OCI-LY7 (cell line): Measurements from ENCODE around the gene TRPM2. TPM values are rescaled to one million over a fixed set of nuclear protein-coding genes. Genes with fewer than 3 reads are reported as not detected.
"Not testable (repeated sequence)": the region's sequence is repeated elsewhere in the genome, so short reads cannot be mapped to it uniquely, and the experiment has no call there.

Experiments
- BruUV-seq: library from RNA; stranded (reverse); fragments of 400-500 nt; replicated peaks from 2 replicates; lab custom pipeline; 2021; lab: Mats Ljungman, UMichigan
- CTCF ChIA-PET: fragments of 300-600 bp; sonication (Branson Sonifier 250); formaldehyde crosslinking; loops from one replicate; lab custom pipeline; 2022; ENCODE audit warnings: antibody characterized with exemption; ENCODE audit not compliant: unreplicated experiment; lab: Charles Lee
- POLR2A ChIA-PET: fragments of 300-600 bp; sonication (Branson Sonifier 250); formaldehyde crosslinking; loops from one replicate; lab custom pipeline; 2022; ENCODE audit warnings: antibody characterized with exemption; lab: Charles Lee
- DNase-seq: peaks from one replicate; pipeline ENCODE4 v3.0.0-alpha.2; 2015; ENCODE audit warnings: low spot score
- H2AFZ ChIP-seq: fragments of 200-600 bp; sonication (generic), shearing (Covaris generic); 2 replicates; pipeline ENCODE4 v1.6.1; 2014; ENCODE audit warnings: mild to moderate bottlenecking, antibody characterized with exemption, low read length, moderate library complexity
- H3K27ac ChIP-seq: fragments of 200-600 bp; sonication (generic); 2 replicates; pipeline ENCODE4 v1.5.1; 2014; ENCODE audit warnings: mixed run types, low read depth, mild to moderate bottlenecking, moderate library complexity, low read length, inconsistent platforms; ENCODE audit not compliant: poor library complexity, severe bottlenecking
- H3K36me3 ChIP-seq: fragments of 200-600 bp; sonication (generic); 2 replicates; pipeline ENCODE4 v1.6.1; 2014; ENCODE audit warnings: mild to moderate bottlenecking, antibody characterized with exemption, low read length, moderate library complexity, mixed read lengths; ENCODE audit not compliant: insufficient read depth
- H3K4me1 ChIP-seq: fragments of 200-600 bp; sonication (generic); 2 replicates; pipeline ENCODE4 v1.5.1; 2014; ENCODE audit warnings: mild to moderate bottlenecking, low read length; ENCODE audit not compliant: insufficient read depth, poor library complexity, severe bottlenecking
- H3K4me2 ChIP-seq: fragments of 200-600 bp; sonication (generic); 2 replicates; pipeline ENCODE4 v1.6.1; 2014; ENCODE audit warnings: mild to moderate bottlenecking, low read length
- H3K4me3 ChIP-seq: fragments of 200-600 bp; sonication (generic); 2 replicates; pipeline ENCODE4 v1.5.1; 2014; ENCODE audit warnings: mild to moderate bottlenecking, low read depth, low read length; ENCODE audit not compliant: poor library complexity, severe bottlenecking
- H3K79me2 ChIP-seq: fragments of 200-600 bp; sonication (generic); 2 replicates; pipeline ENCODE4 v1.6.1; 2016; ENCODE audit warnings: low read depth, mild to moderate bottlenecking, low read length, moderate library complexity, mixed read lengths; ENCODE audit not compliant: insufficient read depth
- H3K9me2 ChIP-seq: fragments of 200-600 bp; sonication (generic); 2 replicates; pipeline ENCODE4 v1.6.1; 2016; ENCODE audit warnings: mild to moderate bottlenecking, low read length, mixed read lengths; ENCODE audit not compliant: insufficient read depth
- H3K9me3 ChIP-seq: fragments of 200-600 bp; sonication (generic); 2 replicates; pipeline ENCODE4 v1.6.1; 2014; ENCODE audit warnings: mild to moderate bottlenecking, mixed run types, low read length, mixed read lengths
- H4K20me1 ChIP-seq: fragments of 200-600 bp; sonication (generic); 2 replicates; pipeline ENCODE4 v1.6.1; 2014; ENCODE audit warnings: mild to moderate bottlenecking, antibody characterized with exemption, low read length, moderate library complexity, mixed read lengths; ENCODE audit not compliant: insufficient read depth
- EZH2phosphoT487 ChIP-seq: fragments of 200-600 bp; sonication (generic); IDR thresholded peaks from 2 replicates; pipeline ENCODE4 v1.6.1; 2018; ENCODE audit warnings: low read depth, borderline replicate concordance, mild to moderate bottlenecking, mixed run types, antibody characterized with exemption, low read length, moderate library complexity, mixed read lengths
- intact Hi-C: fragments of 100-400 bp; cut with micrococcal nuclease; formaldehyde crosslinking; loops from one replicate; pipeline ENCODE4 v1.10.0; 2022; ENCODE audit not compliant: unreplicated experiment
- total RNA-seq, 2 experiments: library from RNA; depleted of rRNA in 1 of 2; stranded (reverse); fragments of >200 nt in 1 of 2; shearing (Covaris generic) in 1 of 2; gene quantifications; 2 replicates each; pipeline ENCODE4 v1.2.3, GENCODE V29; 2014 to 2022
- TF ChIP-seq, protein P1 (sequence below): fragments of 200-600 bp; sonication (generic); conservative IDR thresholded peaks from 2 replicates; pipeline ENCODE4 v1.5.1; 2014; ENCODE audit warnings: mild to moderate bottlenecking, antibody characterized with exemption, low read length, moderate library complexity, mixed read lengths

Gene TRPM2
- total RNA-seq, 2 experiments from 2014 or later = 1.8 to 7.1 TPM

DNA sequence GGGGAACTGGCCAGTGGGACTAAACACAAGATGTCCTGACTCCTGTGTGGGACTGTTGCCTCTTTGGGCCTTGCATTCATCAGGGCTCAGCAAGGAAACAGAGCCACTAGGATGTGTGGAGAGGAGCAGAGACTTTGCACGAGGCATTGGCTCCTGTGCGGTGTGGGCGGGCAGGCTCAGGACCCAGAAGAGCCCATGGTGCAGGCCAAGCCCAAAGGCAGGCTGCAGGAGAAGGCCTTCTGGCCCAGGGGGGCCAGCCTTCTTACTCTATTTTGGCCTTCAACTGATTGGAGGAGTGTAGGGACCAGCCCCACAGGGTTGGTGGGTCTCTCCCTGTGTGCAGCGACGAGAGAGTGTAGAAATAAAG, 125.4 kb downstream of the TRPM2 start:
- ChIA-PET CTCF (no interaction called here), POLR2A (no interaction called here)
- no peak overlapping the region for H2AFZ ChIP-seq
- no peaks in the 10 kb centered on the region for H3K4me1 ChIP-seq
- DNase-seq = no peak
- intact Hi-C loops = no loop called here
- H3K9me2 ChIP-seq = no peaks in the 10 kb centered on the region
- no peaks in the 10 kb centered on the region for H3K79me2 ChIP-seq
- no peak for TF ChIP-seq EZH2phosphoT487
- TF ChIP-seq, protein P1, sequence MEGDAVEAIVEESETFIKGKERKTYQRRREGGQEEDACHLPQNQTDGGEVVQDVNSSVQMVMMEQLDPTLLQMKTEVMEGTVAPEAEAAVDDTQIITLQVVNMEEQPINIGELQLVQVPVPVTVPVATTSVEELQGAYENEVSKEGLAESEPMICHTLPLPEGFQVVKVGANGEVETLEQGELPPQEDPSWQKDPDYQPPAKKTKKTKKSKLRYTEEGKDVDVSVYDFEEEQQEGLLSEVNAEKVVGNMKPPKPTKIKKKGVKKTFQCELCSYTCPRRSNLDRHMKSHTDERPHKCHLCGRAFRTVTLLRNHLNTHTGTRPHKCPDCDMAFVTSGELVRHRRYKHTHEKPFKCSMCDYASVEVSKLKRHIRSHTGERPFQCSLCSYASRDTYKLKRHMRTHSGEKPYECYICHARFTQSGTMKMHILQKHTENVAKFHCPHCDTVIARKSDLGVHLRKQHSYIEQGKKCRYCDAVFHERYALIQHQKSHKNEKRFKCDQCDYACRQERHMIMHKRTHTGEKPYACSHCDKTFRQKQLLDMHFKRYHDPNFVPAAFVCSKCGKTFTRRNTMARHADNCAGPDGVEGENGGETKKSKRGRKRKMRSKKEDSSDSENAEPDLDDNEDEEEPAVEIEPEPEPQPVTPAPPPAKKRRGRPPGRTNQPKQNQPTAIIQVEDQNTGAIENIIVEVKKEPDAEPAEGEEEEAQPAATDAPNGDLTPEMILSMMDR = no peak
- no peaks in the 10 kb centered on the region for H4K20me1 ChIP-seq
- no peaks in the 10 kb centered on the region for H3K36me3 ChIP-seq
- BruUV-seq = no TSS peak
- H3K4me2 ChIP-seq = no peak overlapping the region
- no peak overlapping the region for H3K27ac ChIP-seq
- H3K9me3 ChIP-seq = no peaks in the 10 kb centered on the region
- no peak overlapping the region for H3K4me3 ChIP-seq

DNA sequence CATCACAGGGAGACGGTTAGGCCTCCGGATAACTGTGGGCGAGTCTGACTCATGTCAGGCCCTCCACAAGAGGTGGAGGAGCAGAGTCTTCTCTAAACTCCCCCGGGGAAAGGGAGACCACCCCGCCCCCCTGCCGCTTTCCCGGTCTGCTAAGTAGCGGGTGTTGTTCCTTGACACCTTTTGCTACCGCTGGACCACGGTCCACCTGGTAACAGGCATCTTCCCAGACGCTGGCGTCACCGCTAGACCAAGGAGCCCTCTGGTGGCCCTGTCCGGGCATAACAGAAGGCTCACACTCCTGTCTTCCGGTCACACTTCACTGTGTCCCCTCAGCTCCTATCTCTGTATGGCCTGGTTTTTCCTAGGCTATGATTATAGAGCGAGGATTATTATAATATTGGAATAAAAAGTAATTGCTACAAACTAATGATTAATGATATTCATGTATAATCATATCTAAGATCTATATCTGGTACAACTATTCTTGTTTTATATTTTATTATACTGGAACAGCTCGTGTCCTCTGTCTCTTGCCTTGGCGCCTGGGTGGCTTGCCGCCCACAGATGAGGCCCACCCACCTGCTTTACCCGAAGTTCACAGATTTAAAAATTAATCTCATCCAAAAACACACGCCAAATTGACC, 126.3 kb downstream of the TRPM2 start:
- H3K9me3 ChIP-seq, H3K4me1 ChIP-seq, H3K79me2 ChIP-seq, H3K4me2 ChIP-seq, H4K20me1 ChIP-seq, H2AFZ ChIP-seq, H3K9me2 ChIP-seq, BruUV-seq, H3K36me3 ChIP-seq, POLR2A ChIA-PET, H3K27ac ChIP-seq, intact Hi-C loops, H3K4me3 ChIP-seq, CTCF ChIA-PET: not testable (repeated sequence)
- DNase-seq = peak; percentile 18
- TF ChIP-seq, protein P1 = peak; percentile 62

DNA sequence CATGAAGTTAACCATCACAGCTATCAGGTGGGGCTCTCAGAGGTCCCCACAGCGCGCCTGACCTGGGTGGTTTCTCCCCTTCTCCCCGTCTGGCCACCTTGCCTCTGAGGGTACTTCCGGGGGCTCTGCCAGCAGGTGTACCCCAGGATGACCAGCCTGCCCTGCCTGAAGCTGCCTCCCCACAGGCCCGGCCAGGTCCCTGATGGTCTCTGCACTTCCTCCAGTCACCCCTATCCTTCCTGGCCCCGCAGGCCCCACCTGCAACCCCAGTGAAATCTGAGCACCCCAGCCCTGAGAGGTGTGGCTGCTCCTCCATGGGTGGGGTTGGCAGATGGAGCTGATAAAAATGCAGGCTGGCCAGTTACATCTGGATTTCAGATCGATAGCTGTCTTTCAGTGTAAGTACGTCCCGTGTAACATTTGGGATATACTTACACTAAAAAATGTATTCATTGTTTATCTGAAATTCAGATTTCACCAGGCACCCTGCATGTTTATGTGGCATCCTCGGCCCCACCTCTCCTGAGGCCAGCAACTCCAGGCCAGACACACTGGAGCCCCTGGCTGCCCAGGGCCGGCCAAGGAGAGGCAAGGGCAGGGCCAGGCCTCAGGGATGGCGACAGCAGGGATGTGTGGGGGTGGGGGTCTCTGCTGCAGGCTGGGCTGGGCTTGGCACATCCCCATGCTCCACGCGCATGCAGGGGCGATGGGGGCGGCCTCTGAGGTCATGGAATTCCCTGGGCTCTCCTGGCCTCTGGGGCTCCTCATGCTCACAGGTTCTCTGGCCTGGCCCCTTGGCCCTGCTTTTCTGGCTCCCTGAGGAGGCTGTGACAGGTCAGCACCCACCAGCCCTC, 127.0 kb downstream of the TRPM2 start:
- no peak overlapping the region for H2AFZ ChIP-seq
- H3K9me2 ChIP-seq = no peaks in the 10 kb centered on the region
- no TSS peak for BruUV-seq
- intact Hi-C loops = no loop called here
- H3K36me3 ChIP-seq = no peaks in the 10 kb centered on the region
- ChIA-PET POLR2A (no interaction called here), CTCF (no interaction called here)
- no peak overlapping the region for H3K27ac ChIP-seq
- H3K79me2 ChIP-seq = no peaks in the 10 kb centered on the region
- H3K9me3 ChIP-seq = no peaks in the 10 kb centered on the region
- H3K4me1 ChIP-seq = no peaks in the 10 kb centered on the region
- TF ChIP-seq EZH2phosphoT487 = no peak
- TF ChIP-seq, protein P1 = no peak
- DNase-seq = no peak
- H3K4me3 ChIP-seq = no peak overlapping the region
- H3K4me2 ChIP-seq = no peak overlapping the region
- H4K20me1 ChIP-seq = no peaks in the 10 kb centered on the region
